Spleen (tissue), 11 donors: ENCODE results near the gene GLRA2. TPM values are rescaled to one million over a fixed set of nuclear protein-coding genes. Genes with fewer than 3 reads are reported as not detected.

Source experiments
- DNase-seq: peaks from one replicate; pipeline ENCODE4 v3.0.0-alpha.2; 2020
- H3K27ac ChIP-seq, 8 donors: fragments of 200-600 bp; sonication (generic) in 7 of 8; 1 replicate in 4 of 8; 2 replicates in 4 of 8; pipeline versions ENCODE4 v1.5.0 to v1.8.0; 2016 to 2021; ENCODE audit warnings: inconsistent platforms in 4 of 8, mild to moderate bottlenecking in 4 of 8, moderate library complexity in 1 of 8
- H3K27me3 ChIP-seq, 7 donors: fragments of 200-600 bp; sonication (generic) in 6 of 7; replicated peaks in 1 of 7; 1 replicate in 4 of 7; 2 replicates in 3 of 7; pipeline versions ENCODE4 v1.5.0 to v1.8.0; 2016 to 2021; ENCODE audit warnings: inconsistent platforms in 3 of 7, mild to moderate bottlenecking in 1 of 7
- H3K36me3 ChIP-seq, 6 donors: fragments of 200-600 bp; sonication (generic) in 5 of 6; 1 replicate in 4 of 6; 2 replicates in 2 of 6; pipeline versions ENCODE4 v1.5.0 to v1.8.0; 2016 to 2021; ENCODE audit warnings: inconsistent platforms in 2 of 6
- H3K4me1 ChIP-seq, 6 donors: fragments of 200-600 bp; sonication (generic) in 5 of 6; 1 replicate in 3 of 6; 2 replicates in 3 of 6; pipeline versions ENCODE4 v1.5.0 to v1.8.0; 2016 to 2021; ENCODE audit warnings: inconsistent platforms in 3 of 6
- H3K4me3 ChIP-seq, 8 donors: fragments of 200-600 bp; sonication (generic) in 7 of 8; 1 replicate in 4 of 8; 2 replicates in 4 of 8; pipeline versions ENCODE4 v1.5.0 to v1.8.0; 2016 to 2021; ENCODE audit warnings: inconsistent platforms in 4 of 8, mild to moderate bottlenecking in 4 of 8, moderate library complexity in 2 of 8
- H3K9me3 ChIP-seq, 8 donors: fragments of 200-600 bp; sonication (generic) in 7 of 8; 1 replicate in 4 of 8; 2 replicates in 4 of 8; pipeline versions ENCODE4 v1.5.0 to v1.8.0; 2016 to 2021; ENCODE audit warnings: inconsistent platforms in 4 of 8
- POLR2A ChIP-seq, 3 donors: fragments of 450-650 bp; IDR thresholded peaks; one replicate each; pipeline ENCODE4 v1.5.1; 2017; ENCODE audit warnings: antibody characterized with exemption in 3 of 3, mild to moderate bottlenecking in 1 of 3
- POLR2AphosphoS5 ChIP-seq, 3 donors: sonication (generic); formaldehyde crosslinking; IDR thresholded peaks; one replicate each; pipeline ENCODE4 v1.5.1; 2017; ENCODE audit warnings: antibody characterized with exemption in 3 of 3
- WGBS, 5 donors: extraction: QIAGEN DNeasy Blood & Tissue Kit in 3 of 5; methylation state at CpG; one replicate each; pipeline versions ENCODE4 v1.1.5 to v1.1.7; 2013 to 2018; 5-methylcytosine and 5-hydroxymethylcytosine counted together
- intact Hi-C: fragments of 100-400 bp; cut with DNase I; formaldehyde crosslinking; loops from one replicate; pipeline ENCODE4 v1.15.0; 2023; ENCODE audit warnings: low total_unique reads
- polyA plus RNA-seq, 3 donors: library from polyadenylated mRNA; stranded (reverse); fragments of 200-250 nt; gene quantifications; one replicate each; pipeline ENCODE4 v1.2.1, GENCODE V29; 2013
- total RNA-seq, 7 donors: library from RNA; depleted of rRNA in 3 of 7; stranded (reverse); fragments of >200 nt in 3 of 7; fragmentation: NEBNext Ultra II Directional in 4 of 7; extraction: Animal tissue kit (Norgen Biotek cat#: 25700) in 4 of 7; gene quantifications; one replicate each; pipeline versions ENCODE4 v1.1.0 to v1.2.1, GENCODE V29; 2016 to 2021
- TF ChIP-seq, protein P1 (sequence below), 11 experiments: fragments of 200-600 bp in 7 of 11; fragments of 450-650 bp in 4 of 11; sonication (generic) in 4 of 11; IDR thresholded peaks in 8 of 11; conservative IDR thresholded peaks in 3 of 11; 1 replicate in 7 of 11; 2 replicates in 4 of 11; pipeline versions ENCODE4 v1.4.0 to v1.8.0; 2016 to 2021; ENCODE audit warnings: antibody characterized with exemption in 11 of 11, inconsistent platforms in 4 of 11, mild to moderate bottlenecking in 1 of 11
- donor health status: healthy with polysubstance abuse.
- donor health status: DM: no; HTN: no; CAD: no; lungs with moderate emphysema.
- donor health status: DM: no; HTN: no; CAD: no.
- donor health status: Bipolar disorder and iron deficiency.
- donor health status: healthy.
- donor health status: DM: no; HTN: no; CAD: no.
- donor health status: DM: yes; HTN: yes; CAD: no.

Gene GLRA2
- total and polyA plus RNA-seq, 10 donors: not detected

DNA sequence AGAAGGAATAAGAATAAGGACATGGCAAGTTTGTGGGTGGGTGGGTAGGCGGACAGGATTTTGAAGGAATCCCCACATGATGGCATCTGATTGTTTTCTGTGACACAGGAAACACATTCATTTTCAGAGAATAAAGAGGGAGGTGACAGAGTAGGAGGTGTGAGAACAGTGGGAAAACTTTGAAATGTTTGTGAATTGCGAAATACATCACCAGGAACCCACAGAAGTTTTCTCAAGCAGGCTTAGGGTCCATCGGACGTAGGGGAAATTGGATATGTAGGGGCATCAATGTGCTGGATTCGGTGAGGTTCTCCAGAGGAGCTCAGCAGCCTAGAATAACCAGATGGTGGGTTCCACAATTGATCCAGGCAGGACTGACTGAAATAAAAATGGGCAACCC is 171.6 kb downstream of the GLRA2 start:
- Histone ChIP-seq H3K4me3 (no peak overlapping the region), H3K36me3 (no peaks in the 10 kb centered on the region), H3K27me3 (no peaks in the 10 kb centered on the region), H3K9me3 (no peaks in the 10 kb centered on the region), H3K4me1 (no peaks in the 10 kb centered on the region), H3K27ac (no peak overlapping the region)
- no peak for TF ChIP-seq POLR2AphosphoS5 (IDR thresholded peaks at IDR 0.05)
- 66 to 84% (median 74%) methylated on average over 5 of the region's 5 CpGs for WGBS, 5 donors
- intact Hi-C loops: no loop called here
- no peak for DNase-seq

- intact Hi-C loops: no loop called here
Measured at GRCh38 chrX:14702145-14702544, 172.8 kb downstream of the GLRA2 start.

DNA sequence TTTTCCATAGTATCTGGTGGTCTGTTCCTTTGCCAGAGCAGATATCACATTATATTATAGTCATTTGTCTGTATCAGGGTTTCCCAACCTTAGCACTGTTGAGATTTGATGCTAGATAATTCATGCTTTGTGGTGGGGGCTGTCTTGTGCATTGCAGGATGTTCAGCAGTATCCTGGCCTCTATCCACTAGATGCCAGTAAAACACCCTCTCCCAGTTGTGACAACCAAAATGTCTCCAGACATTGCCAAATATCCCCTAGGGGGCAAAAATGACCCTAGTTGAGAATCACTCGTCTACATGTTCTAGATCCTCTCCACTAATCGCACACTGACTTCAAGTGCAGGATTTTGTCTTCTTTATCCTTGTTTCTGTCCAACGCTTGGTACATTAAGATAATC is 182.8 kb downstream of the GLRA2 start:
- WGBS, 5 donors: 80 to 91% (median 84%) methylated on average over 3 of the region's 3 CpGs
- no peak for DNase-seq
- intact Hi-C loops: no loop called here
- Histone ChIP-seq H3K4me3 (no peak overlapping the region), H3K4me1 (no peaks in the 10 kb centered on the region), H3K27me3 (no peaks in the 10 kb centered on the region), H3K36me3 (no peaks in the 10 kb centered on the region), H3K27ac (no peak overlapping the region), H3K9me3 (no peaks in the 10 kb centered on the region)
- no peak for TF ChIP-seq POLR2A (IDR thresholded peaks at IDR 0.05)

More at GRCh38 chrX:14702145-14702544, 172.8 kb downstream of the GLRA2 start:
- TF ChIP-seq POLR2AphosphoS5 (IDR thresholded peaks at IDR 0.05): no peak
- no peak overlapping the region for H3K27ac ChIP-seq
- H3K4me3 ChIP-seq: no peak overlapping the region
- H3K9me3 ChIP-seq: no peaks in the 10 kb centered on the region
- no peaks in the 10 kb centered on the region for H3K4me1 ChIP-seq
- H3K36me3 ChIP-seq: no peaks in the 10 kb centered on the region
- no peaks in the 10 kb centered on the region for H3K27me3 ChIP-seq
- no peak for DNase-seq

- Histone ChIP-seq H3K27ac (no peak overlapping the region), H3K27me3 (no peaks in the 10 kb centered on the region), H3K36me3 (no peaks in the 10 kb centered on the region), H3K4me1 (no peaks in the 10 kb centered on the region), H3K4me3 (no peak overlapping the region), H3K9me3 (no peaks in the 10 kb centered on the region)
- no peak for DNase-seq
- intact Hi-C loops: no loop called here
- TF ChIP-seq POLR2AphosphoS5 (IDR thresholded peaks at IDR 0.05): no peak
- no peak for TF ChIP-seq POLR2A (IDR thresholded peaks at IDR 0.05)
- TF ChIP-seq, protein P1, sequence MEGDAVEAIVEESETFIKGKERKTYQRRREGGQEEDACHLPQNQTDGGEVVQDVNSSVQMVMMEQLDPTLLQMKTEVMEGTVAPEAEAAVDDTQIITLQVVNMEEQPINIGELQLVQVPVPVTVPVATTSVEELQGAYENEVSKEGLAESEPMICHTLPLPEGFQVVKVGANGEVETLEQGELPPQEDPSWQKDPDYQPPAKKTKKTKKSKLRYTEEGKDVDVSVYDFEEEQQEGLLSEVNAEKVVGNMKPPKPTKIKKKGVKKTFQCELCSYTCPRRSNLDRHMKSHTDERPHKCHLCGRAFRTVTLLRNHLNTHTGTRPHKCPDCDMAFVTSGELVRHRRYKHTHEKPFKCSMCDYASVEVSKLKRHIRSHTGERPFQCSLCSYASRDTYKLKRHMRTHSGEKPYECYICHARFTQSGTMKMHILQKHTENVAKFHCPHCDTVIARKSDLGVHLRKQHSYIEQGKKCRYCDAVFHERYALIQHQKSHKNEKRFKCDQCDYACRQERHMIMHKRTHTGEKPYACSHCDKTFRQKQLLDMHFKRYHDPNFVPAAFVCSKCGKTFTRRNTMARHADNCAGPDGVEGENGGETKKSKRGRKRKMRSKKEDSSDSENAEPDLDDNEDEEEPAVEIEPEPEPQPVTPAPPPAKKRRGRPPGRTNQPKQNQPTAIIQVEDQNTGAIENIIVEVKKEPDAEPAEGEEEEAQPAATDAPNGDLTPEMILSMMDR (IDR thresholded peaks at IDR 0.05 in 8 of 11, conservative IDR thresholded peaks at IDR 0.05 in 3 of 11): no peak
- 81 to 91% (median 89%) methylated on average over 3 of the region's 3 CpGs for WGBS, 5 donors
Measured at GRCh38 chrX:14717949-14718348, 188.6 kb downstream of the GLRA2 start.

- H3K4me3 ChIP-seq: no peak overlapping the region
- H3K27ac ChIP-seq: no peak overlapping the region
- no peaks in the 10 kb centered on the region for H3K9me3 ChIP-seq
- no peaks in the 10 kb centered on the region for H3K4me1 ChIP-seq
- DNase-seq: no peak
- WGBS, 5 donors: 70 to 89% (median 75%) methylated on average over 2 of the region's 2 CpGs
- intact Hi-C loops: no loop called here
- no peaks in the 10 kb centered on the region for H3K36me3 ChIP-seq
- TF ChIP-seq POLR2A (IDR thresholded peaks at IDR 0.05) (no peak), POLR2AphosphoS5 (IDR thresholded peaks at IDR 0.05) (no peak)
- TF ChIP-seq, protein P1 (IDR thresholded peaks at IDR 0.05 in 8 of 11, conservative IDR thresholded peaks at IDR 0.05 in 3 of 11): no peak
- H3K27me3 ChIP-seq: no peaks in the 10 kb centered on the region
Measured at GRCh38 chrX:14718403-14718802, 189.1 kb downstream of the GLRA2 start.

GRCh38 chrX:14729058-14729457 is 199.7 kb downstream of the GLRA2 start:
- WGBS, 5 donors: 62 to 85% (median 65%) methylated on average over 1 of the region's 1 CpG
- no peak for DNase-seq
- Histone ChIP-seq H3K4me3 (no peak overlapping the region), H3K27me3 (no peaks in the 10 kb centered on the region), H3K36me3 (no peaks in the 10 kb centered on the region), H3K9me3 (peaks cover 0 to 10% (median 0%) of the 10 kb centered on the region in 8 donors), H3K4me1 (no peaks in the 10 kb centered on the region), H3K27ac (no peak overlapping the region)
- intact Hi-C loops: no loop called here
- TF ChIP-seq POLR2A (IDR thresholded peaks at IDR 0.05) (no peak), POLR2AphosphoS5 (IDR thresholded peaks at IDR 0.05) (no peak)
- TF ChIP-seq, protein P1 (IDR thresholded peaks at IDR 0.05 in 8 of 11, conservative IDR thresholded peaks at IDR 0.05 in 3 of 11): no peak
